SH-SY5Y (cell line): ENCODE measurements around the gene KIAA0232.

Source experiments
- GATA2 ChIP-seq: IDR thresholded peaks from 2 replicates; pipeline ENCODE4 v1.6.1; 2011; ENCODE audit warnings: mild to moderate bottlenecking, low read depth, low read length
- GATA3 ChIP-seq: IDR thresholded peaks from 2 replicates; pipeline ENCODE4 v1.6.1; 2011; ENCODE audit warnings: low read depth, mild to moderate bottlenecking, low read length, moderate library complexity

DNA sequence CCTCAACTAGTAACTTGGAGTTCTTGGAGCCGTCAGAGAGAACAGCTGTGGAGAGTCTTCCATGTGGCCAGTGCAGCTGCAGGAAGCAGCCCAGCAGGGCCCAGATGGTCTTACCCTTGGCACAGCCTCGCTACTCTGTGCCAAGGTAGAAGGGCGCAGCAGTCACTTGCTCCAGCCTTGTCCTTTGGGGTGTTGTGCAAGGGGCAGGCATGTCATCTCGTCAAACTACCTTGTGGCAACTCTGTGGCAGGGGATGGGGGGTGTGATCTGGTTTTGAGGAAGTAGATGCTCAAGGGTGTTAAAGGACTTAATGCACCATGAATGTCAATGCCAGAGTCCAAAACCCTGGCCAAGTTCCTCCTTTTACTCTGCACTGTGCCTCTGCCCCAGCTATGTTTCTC lies 92.9 kb downstream of the KIAA0232 start:
- TF ChIP-seq GATA2 (no peak), GATA3 (no peak)
